Thyroid gland (tissue), 4 donors: ENCODE data around the gene BTBD16.

Source experiments
- CTCF ChIP-seq, 6 experiments: fragments of 200-600 bp in 3 of 6; fragments of 450-650 bp in 3 of 6; sonication (generic) in 3 of 6; IDR thresholded peaks; one replicate each; pipeline ENCODE4 v1.5.1; 2016 to 2019; ENCODE audit warnings: antibody characterized with exemption in 6 of 6, mild to moderate bottlenecking in 2 of 6, inconsistent platforms in 1 of 6, moderate library complexity in 1 of 6
- POLR2A ChIP-seq, 2 donors: fragments of 450-650 bp; IDR thresholded peaks; one replicate each; pipeline ENCODE4 v1.6.1; 2017; ENCODE audit warnings: antibody characterized with exemption in 2 of 2, mild to moderate bottlenecking in 2 of 2, moderate library complexity in 1 of 2

- no peak for TF ChIP-seq CTCF (IDR thresholded peaks at IDR 0.05)
- no peak for TF ChIP-seq POLR2A (IDR thresholded peaks at IDR 0.05)
These were observed 90.0 kb downstream of the BTBD16 start for GRCh38 chr10:122361046-122361445.
